Mesendoderm (in vitro differentiated cells): ENCODE results near the gene POU2F1. TPM values are rescaled to one million over a fixed set of nuclear protein-coding genes. Genes with fewer than 3 reads are reported as not detected.

Source experiments
- DNase-seq: peaks from one replicate; pipeline ENCODE4 v3.0.0; 2013
- H2AK5ac ChIP-seq: 2 replicates; pipeline ENCODE4 v1.6.1; 2013; ENCODE audit warnings: low read length, inconsistent platforms
- H2BK120ac ChIP-seq: 2 replicates; pipeline ENCODE4 v1.6.1; 2013; ENCODE audit warnings: low read depth, mild to moderate bottlenecking, low read length, moderate library complexity, mixed read lengths
- H2BK15ac ChIP-seq: replicated peaks from 2 replicates; pipeline ENCODE4 v1.6.1; 2013; ENCODE audit warnings: low read depth, mild to moderate bottlenecking, moderate library complexity
- H2BK5ac ChIP-seq: 2 replicates; pipeline ENCODE4 v1.6.1; 2013; ENCODE audit warnings: low read length, inconsistent platforms
- H3K18ac ChIP-seq: 2 replicates; pipeline ENCODE4 v1.6.1; 2013; ENCODE audit warnings: mild to moderate bottlenecking, low read length, mixed read lengths
- H3K23ac ChIP-seq: one replicate; pipeline ENCODE4 v1.6.1; 2013; ENCODE audit warnings: low read length
- H3K27ac ChIP-seq: 2 replicates; pipeline ENCODE4 v1.5.1; 2013; ENCODE audit warnings: low read depth, mild to moderate bottlenecking, inconsistent platforms, low read length, moderate library complexity
- H3K27me3 ChIP-seq: 2 replicates; pipeline ENCODE4 v1.6.1; 2013; ENCODE audit warnings: low read length, control low read depth, mild to moderate bottlenecking, inconsistent platforms; ENCODE audit not compliant: insufficient read depth, poor library complexity
- H3K36me3 ChIP-seq: 2 replicates; pipeline ENCODE4 v1.6.1; 2013; ENCODE audit warnings: low read length, inconsistent platforms; ENCODE audit not compliant: control insufficient read depth, insufficient read depth
- H3K4ac ChIP-seq: one replicate; pipeline ENCODE4 v1.6.1; 2013; ENCODE audit warnings: low read depth, mild to moderate bottlenecking, low read length, moderate library complexity
- H3K4me1 ChIP-seq: 2 replicates; pipeline ENCODE4 v1.6.1; 2013; ENCODE audit warnings: low read depth, low read length, inconsistent platforms; ENCODE audit not compliant: control insufficient read depth
- H3K4me2 ChIP-seq: 2 replicates; pipeline ENCODE4 v1.6.1; 2013; ENCODE audit warnings: low read length
- H3K4me3 ChIP-seq: 2 replicates; pipeline ENCODE4 v1.5.1; 2013; ENCODE audit warnings: mild to moderate bottlenecking, low read length
- H3K56ac ChIP-seq: one replicate; pipeline ENCODE4 v1.6.1; 2013; ENCODE audit warnings: low read length
- H3K79me1 ChIP-seq: 2 replicates; pipeline ENCODE4 v1.6.1; 2013; ENCODE audit warnings: low read length, inconsistent platforms
- H3K79me2 ChIP-seq: 2 replicates; pipeline ENCODE4 v1.6.1; 2013; ENCODE audit warnings: mild to moderate bottlenecking, low read length; ENCODE audit not compliant: control insufficient read depth, insufficient read depth
- H3K9ac ChIP-seq: 2 replicates; pipeline ENCODE4 v1.6.1; 2013; ENCODE audit warnings: low read length, inconsistent platforms
- H4K5ac ChIP-seq: one replicate; pipeline ENCODE4 v1.6.1; 2013; ENCODE audit warnings: low read length
- H4K8ac ChIP-seq: one replicate; pipeline ENCODE4 v1.6.1; 2013; ENCODE audit warnings: low read depth, mild to moderate bottlenecking, control low read depth, low read length, moderate library complexity
- WGBS: extraction: QIAGEN DNeasy Blood & Tissue Kit; methylation state at CpG from one replicate; pipeline ENCODE4 v1.1.7; 2013; ENCODE audit warnings: low lambda C conversion rate, missing lambda C conversion rate; ENCODE audit not compliant: insufficient coverage; ENCODE audit errors: extremely low coverage; 5-methylcytosine and 5-hydroxymethylcytosine counted together
- polyA plus RNA-seq, 2 experiments: library from polyadenylated mRNA; stranded (reverse); fragments of 200-250 nt; gene quantifications; one replicate each; pipeline ENCODE4 v1.2.3, GENCODE V29; 2013

The POU2F1 gene
- 22.0 TPM for polyA plus RNA-seq (2013, experiment 1 of 2)
- polyA plus RNA-seq (2013, experiment 2 of 2), result 19.4 TPM

DNA sequence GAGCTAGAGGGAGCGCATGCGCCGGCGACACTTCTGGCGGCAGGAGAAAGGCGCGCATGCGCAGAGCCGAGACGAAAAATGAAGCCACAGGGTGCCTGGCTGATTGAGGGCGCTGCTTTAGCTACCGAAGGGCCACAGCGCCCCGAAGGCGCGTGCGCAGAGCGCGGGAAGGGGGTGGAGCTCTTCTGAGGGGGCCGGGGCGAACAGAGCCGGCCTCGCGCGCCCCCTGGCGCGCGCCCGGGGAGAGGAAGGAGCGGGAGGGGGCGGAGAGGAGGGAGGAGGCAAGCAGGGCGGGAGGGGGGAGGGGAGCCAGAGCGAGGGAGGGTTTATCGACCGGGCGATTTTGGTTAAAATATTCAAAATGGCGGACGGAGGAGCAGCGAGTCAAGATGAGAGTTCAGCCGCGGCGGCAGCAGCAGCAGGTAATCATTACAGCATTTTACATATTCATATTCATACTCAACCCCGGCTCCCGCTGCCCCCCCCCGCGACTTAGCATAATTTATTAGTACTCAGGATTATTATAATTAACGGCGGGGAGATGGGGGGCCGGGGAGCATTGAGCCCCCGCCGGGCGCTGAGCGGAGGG lies at the start of gene POU2F1:
Gene POU2F1 (plus strand): TSS at position 350 of the 589 bp plus-strand sequence. CDS start 12 bp downstream, at position 362.
- peak; percentile 99 for DNase-seq
- Histone ChIP-seq H3K27ac (peak within 1 kb of the TSS; percentile 100), H4K5ac (peak within 1 kb of the TSS; percentile 84), H3K36me3 (no peaks in the 10 kb centered on the region), H4K8ac (peak within 1 kb of the TSS; percentile 98), H3K4me3 (peak within 1 kb of the TSS; percentile 67), H2BK15ac (no peak within 1 kb of the TSS), H3K18ac (peak within 1 kb of the TSS; percentile 99), H3K79me1 (no peaks in the 10 kb centered on the region), H3K56ac (peak within 1 kb of the TSS; percentile 99), H3K27me3 (no peaks in the 10 kb centered on the region), H2BK120ac (no peak within 1 kb of the TSS), H3K9ac (peak within 1 kb of the TSS; percentile 96), H3K79me2 (peaks cover 32% of the 10 kb centered on the region), H2AK5ac (no peak within 1 kb of the TSS), H3K4me1 (peaks cover 2% of the 10 kb centered on the region), H2BK5ac (peak within 1 kb of the TSS; percentile 99), H3K23ac (peak within 1 kb of the TSS; percentile 59), H3K4ac (peak within 1 kb of the TSS; percentile 84), H3K4me2 (peak within 1 kb of the TSS; percentile 87)
- no CpG with 5 or more reads among the region's 53 CpGs for WGBS

DNA sequence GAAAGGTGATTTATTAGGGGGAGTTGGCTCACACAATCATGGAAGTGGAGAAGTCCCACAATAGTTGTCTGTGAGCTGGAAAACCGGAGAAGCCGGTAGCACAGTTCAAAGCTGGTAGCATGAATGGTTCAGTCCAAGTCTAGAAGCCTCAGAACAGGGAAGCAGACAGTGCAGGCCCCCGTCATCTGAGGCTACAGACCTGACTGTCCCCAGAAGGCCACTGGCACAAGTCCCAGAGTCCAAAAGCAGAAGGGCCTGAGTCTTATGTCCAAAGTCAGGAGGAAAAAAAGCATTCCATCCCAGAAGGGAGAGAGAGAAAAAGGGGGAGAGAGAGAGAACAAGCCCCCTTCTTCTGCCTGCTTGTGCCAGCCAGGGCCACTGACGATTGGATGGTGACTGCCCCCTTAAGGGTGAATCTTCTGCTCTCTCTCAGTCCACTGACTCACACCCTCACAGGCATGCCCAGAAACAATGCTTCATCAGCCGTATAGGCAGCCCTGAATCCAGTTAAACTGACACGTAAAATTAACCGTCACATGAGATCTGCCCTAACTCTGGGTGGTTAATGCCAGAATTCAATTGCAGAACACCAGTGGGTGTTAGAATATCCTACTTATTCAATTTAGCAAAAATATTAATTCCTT lies 49.3 kb upstream of the POU2F1 start:
- Histone ChIP-seq H3K9ac (no peak overlapping the region), H2BK120ac (no peak overlapping the region), H3K79me2 (no peaks in the 10 kb centered on the region), H2BK5ac (no peak overlapping the region), H3K56ac (peak overlapping the region; percentile 37), H3K4me2 (no peak overlapping the region), H3K4ac (no peak overlapping the region), H2AK5ac (no peak overlapping the region), H3K27ac (no peak overlapping the region), H2BK15ac (peak overlapping the region; percentile 4), H4K5ac (no peak overlapping the region), H3K27me3 (no peaks in the 10 kb centered on the region), H3K18ac (peak overlapping the region; percentile 4), H3K23ac (no peak overlapping the region), H3K4me3 (no peak overlapping the region), H4K8ac (no peak overlapping the region), H3K36me3 (no peaks in the 10 kb centered on the region), H3K4me1 (peaks cover 13% of the 10 kb centered on the region), H3K79me1 (no peaks in the 10 kb centered on the region)
- DNase-seq, result peak; percentile 46
- WGBS, result no CpG with 5 or more reads among the region's 7 CpGs

DNA sequence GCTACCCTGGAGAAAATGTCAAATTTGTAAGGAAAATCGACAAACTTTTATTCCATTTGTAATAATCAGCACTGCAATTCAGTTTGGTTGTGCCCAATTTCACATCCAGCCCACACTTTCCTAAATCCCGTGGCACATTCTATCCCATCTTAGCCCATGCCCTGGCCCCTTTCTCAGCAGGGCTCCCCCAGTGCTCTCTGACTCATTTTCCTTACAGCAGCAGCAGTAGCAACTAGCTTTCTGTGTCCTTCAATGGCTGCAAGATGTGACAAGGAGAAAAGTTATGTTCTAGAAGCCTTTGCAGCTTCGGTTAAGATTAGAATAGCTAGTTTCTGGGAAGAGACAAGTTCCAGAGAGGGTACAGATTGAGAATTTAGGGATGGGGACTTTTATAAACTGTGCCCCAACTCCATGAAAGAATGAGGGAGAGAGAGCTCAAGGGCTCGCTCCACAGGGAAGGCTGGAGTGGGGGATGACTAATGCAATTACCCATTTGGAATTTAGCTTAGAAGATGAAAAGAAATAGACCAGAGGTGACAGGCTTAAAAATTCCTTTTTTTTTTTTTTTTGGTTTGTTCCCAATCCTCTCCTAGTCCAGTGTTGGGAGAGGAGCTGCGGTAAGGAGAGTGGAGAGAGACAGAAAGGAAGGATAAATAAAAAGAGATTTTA lies 47.0 kb upstream of the POU2F1 start:
- H2AK5ac ChIP-seq, result no peak overlapping the region
- no peak overlapping the region for H3K9ac ChIP-seq
- no peak overlapping the region for H4K8ac ChIP-seq
- peak overlapping the region; percentile 75 for H2BK15ac ChIP-seq
- H3K27ac ChIP-seq, result peak overlapping the region; percentile 3
- H3K56ac ChIP-seq, result peak overlapping the region; percentile 11
- H3K79me2 ChIP-seq, result no peaks in the 10 kb centered on the region
- WGBS, result no CpG with 5 or more reads among the region's 5 CpGs
- no peak overlapping the region for H4K5ac ChIP-seq
- H2BK120ac ChIP-seq, result no peak overlapping the region
- H3K4me3 ChIP-seq, result no peak overlapping the region
- H3K18ac ChIP-seq, result no peak overlapping the region
- H3K4me2 ChIP-seq, result no peak overlapping the region
- no peaks in the 10 kb centered on the region for H3K79me1 ChIP-seq
- H3K4ac ChIP-seq, result no peak overlapping the region
- no peaks in the 10 kb centered on the region for H3K36me3 ChIP-seq
- H3K27me3 ChIP-seq, result no peaks in the 10 kb centered on the region
- peaks cover 8% of the 10 kb centered on the region for H3K4me1 ChIP-seq
- H3K23ac ChIP-seq, result no peak overlapping the region
- peak overlapping the region; percentile 20 for H2BK5ac ChIP-seq
- DNase-seq, result peak; percentile 82

DNA sequence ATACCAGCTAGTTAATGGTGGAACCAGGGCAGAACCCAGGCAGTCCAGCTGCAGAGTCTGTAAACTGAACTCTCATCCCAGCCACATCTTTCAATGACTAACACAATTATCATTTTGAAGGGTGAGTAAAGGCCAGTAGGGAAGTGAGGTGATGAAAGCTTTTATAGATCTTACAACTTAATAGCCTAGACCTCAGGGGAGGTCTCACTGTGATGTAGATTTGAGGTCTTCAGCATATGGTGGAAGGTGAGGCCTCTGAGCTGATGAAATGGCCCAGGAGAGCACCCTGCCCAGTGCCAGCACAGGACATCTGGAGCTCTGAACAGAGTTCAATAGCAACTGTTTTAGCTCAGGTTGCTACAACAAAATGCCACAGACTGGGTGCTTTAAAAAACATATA lies 44.8 kb upstream of the POU2F1 start:
- no peaks in the 10 kb centered on the region for H3K79me2 ChIP-seq

DNA sequence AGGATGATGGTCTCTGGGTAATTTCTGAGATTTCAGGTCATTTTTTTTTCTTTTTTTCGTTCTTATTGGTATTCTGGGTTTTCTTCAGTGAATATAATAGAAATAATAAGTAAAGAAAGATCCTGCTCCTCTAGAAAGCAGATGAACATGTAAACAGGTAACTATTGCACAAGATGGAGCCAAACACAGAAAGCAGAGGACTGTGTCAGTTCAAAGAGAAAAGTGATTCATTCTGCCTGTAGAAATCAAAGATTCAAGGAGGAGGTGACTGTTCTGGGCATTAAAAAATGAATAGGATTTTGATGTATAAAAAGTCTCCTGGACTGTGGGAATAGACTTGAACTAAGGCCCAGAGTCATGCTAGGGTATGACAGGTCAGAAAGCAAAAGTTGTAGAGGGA lies 41.9 kb upstream of the POU2F1 start:
- no peak overlapping the region for H2AK5ac ChIP-seq
- H3K27me3 ChIP-seq, result no peaks in the 10 kb centered on the region
- no peak for DNase-seq
- no peaks in the 10 kb centered on the region for H3K36me3 ChIP-seq
- peaks cover 5% of the 10 kb centered on the region for H3K4me1 ChIP-seq
- H3K4me2 ChIP-seq, result no peak overlapping the region
- H3K4ac ChIP-seq, result no peak overlapping the region
- no peak overlapping the region for H2BK5ac ChIP-seq
- no peaks in the 10 kb centered on the region for H3K79me2 ChIP-seq
- no peak overlapping the region for H4K5ac ChIP-seq
- H4K8ac ChIP-seq, result no peak overlapping the region
- no peak overlapping the region for H3K18ac ChIP-seq
- H2BK15ac ChIP-seq, result no peak overlapping the region
- no peak overlapping the region for H3K23ac ChIP-seq
- no peaks in the 10 kb centered on the region for H3K79me1 ChIP-seq
- H3K9ac ChIP-seq, result no peak overlapping the region
- no CpG with 5 or more reads among the region's 1 CpG for WGBS
- no peak overlapping the region for H2BK120ac ChIP-seq
- no peak overlapping the region for H3K56ac ChIP-seq
- no peak overlapping the region for H3K4me3 ChIP-seq
- no peak overlapping the region for H3K27ac ChIP-seq

More for the DNA sequence above, 44.8 kb upstream of the POU2F1 start:
- Histone ChIP-seq H4K5ac (no peak overlapping the region), H3K4me1 (peaks cover 8% of the 10 kb centered on the region), H2AK5ac (no peak overlapping the region), H2BK15ac (no peak overlapping the region), H2BK120ac (no peak overlapping the region), H3K36me3 (no peaks in the 10 kb centered on the region), H4K8ac (no peak overlapping the region), H2BK5ac (no peak overlapping the region), H3K27ac (no peak overlapping the region), H3K4ac (no peak overlapping the region), H3K79me1 (no peaks in the 10 kb centered on the region), H3K18ac (no peak overlapping the region), H3K4me2 (no peak overlapping the region), H3K56ac (no peak overlapping the region), H3K27me3 (no peaks in the 10 kb centered on the region), H3K4me3 (no peak overlapping the region), H3K9ac (no peak overlapping the region), H3K23ac (no peak overlapping the region)
- DNase-seq, result no peak
